Omental fat pad (tissue), 4 donors: ENCODE data around the gene PTPA. TPM values are rescaled to one million over a fixed set of nuclear protein-coding genes. Genes with fewer than 3 reads are reported as not detected.
A peak's percentile ranks its signal among the peaks of the same experiment; 100 is the strongest.

Experiments used
- ATAC-seq: fragments of 150-250 bp; one replicate; pipeline ENCODE4 v1.9.1; 2016; ENCODE audit warnings: mild to moderate bottlenecking, moderate library complexity; ENCODE audit not compliant: low FRiP score
- DNase-seq: peaks from one replicate; pipeline ENCODE4 v3.0.0-alpha.2; 2019; ENCODE audit warnings: low spot score
- CTCF ChIP-seq, 3 donors: fragments of 450-650 bp; IDR thresholded peaks; one replicate each; pipeline ENCODE4 v1.5.1; 2016 to 2017; ENCODE audit warnings: antibody characterized with exemption in 3 of 3, mild to moderate bottlenecking in 3 of 3, moderate library complexity in 2 of 3
- total RNA-seq, 4 donors: library from RNA; depleted of rRNA; stranded (reverse); fragments of >200 nt; gene quantifications; one replicate each; pipeline ENCODE4 v1.1.0, GENCODE V29; 2016

The PTPA gene
- total RNA-seq, 4 donors from 2014 or later = 37.2 to 49.5 (median 41.8) TPM

- TF ChIP-seq CTCF (IDR thresholded peaks at IDR 0.05) = no peak
- DNase-seq = no peak
- ATAC-seq = peak; percentile 0
These were observed 29.8 kb upstream of the PTPA start for GRCh38 chr9:129081388-129081904.

- ATAC-seq = no peak
- no peak for DNase-seq
- no peak for TF ChIP-seq CTCF (IDR thresholded peaks at IDR 0.05)
These were observed 27.1 kb upstream of the PTPA start for GRCh38 chr9:129084087-129084486.

DNA sequence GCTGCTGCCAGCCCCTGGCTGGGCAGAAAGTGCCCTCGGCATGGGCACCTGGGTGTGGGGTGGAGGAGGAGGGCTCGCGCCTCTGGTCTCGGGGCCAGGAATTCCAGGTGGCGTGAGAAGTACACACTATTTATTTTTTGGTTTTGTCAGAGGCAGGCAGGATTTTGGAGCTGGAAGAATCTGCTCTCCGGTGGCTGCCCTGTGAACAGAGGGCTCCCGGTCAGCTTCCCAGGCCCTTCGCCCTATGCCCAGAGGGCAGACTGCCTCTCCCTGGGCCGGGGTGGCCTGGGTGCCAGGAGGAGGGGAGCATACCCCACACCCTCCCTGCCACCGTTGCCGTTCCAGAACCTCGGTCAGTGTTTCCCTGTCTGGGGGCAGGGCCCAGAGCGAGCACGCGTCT lies 22.0 kb upstream of the PTPA start:
- DNase-seq = no peak
- ATAC-seq = no peak

DNA sequence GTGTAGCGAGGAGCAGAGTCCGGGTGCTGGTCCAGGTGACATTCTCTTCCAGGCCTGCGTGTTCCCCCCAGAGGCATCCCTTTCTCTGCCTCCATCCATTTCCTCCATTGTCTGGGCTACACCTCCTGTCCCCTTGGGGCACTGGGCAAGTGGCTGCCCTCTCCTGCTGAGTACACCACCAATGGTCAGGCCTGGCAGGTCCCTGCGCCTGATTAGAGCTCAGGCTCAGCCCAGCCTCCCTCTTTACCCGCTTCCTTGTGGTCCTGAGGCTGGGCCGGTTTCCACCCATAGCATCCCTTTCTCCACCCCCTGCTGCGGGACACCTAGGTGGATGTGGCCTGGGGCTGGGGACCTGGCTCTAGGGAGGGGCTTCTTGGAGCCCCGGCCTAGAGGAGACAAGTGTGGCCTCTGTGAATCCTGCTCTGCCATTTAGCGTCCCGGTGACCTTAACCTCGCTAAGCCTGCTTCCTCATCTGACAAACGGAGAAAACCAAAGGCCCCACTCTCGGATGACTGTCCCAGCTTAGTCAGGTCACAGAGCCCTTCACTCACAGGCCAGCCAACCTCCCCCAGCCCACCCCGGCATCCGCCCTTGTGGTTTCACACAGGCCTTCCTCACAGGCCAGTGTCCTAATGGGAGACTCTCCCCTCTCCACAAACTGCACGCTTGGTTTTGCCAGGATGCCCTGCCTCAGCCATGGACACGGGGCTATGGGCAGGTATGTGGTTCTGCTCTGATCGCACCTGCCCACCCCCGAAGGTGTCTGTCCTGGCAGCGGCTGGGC lies 17.4 kb upstream of the PTPA start:
- TF ChIP-seq CTCF (IDR thresholded peaks at IDR 0.05) = no peak
- no peak for ATAC-seq

More for the DNA sequence above, 22.0 kb upstream of the PTPA start:
- no peak for TF ChIP-seq CTCF (IDR thresholded peaks at IDR 0.05)

GRCh38 chr9:129094387-129095169 lies 16.6 kb upstream of the PTPA start:
- TF ChIP-seq CTCF (IDR thresholded peaks at IDR 0.05) = no peak
- no peak for DNase-seq
- no peak for ATAC-seq

More for the DNA sequence above, 17.4 kb upstream of the PTPA start:
- DNase-seq = no peak

GRCh38 chr9:129095170-129095667 lies 16.0 kb upstream of the PTPA start:
- no peak for TF ChIP-seq CTCF (IDR thresholded peaks at IDR 0.05)
- ATAC-seq (no peak), DNase-seq (no peak)
